Colonic mucosa (tissue), 4 donors: ENCODE measurements around the gene DLAT. TPM values are rescaled to one million over a fixed set of nuclear protein-coding genes. Genes with fewer than 3 reads are reported as not detected.
"Not testable (repeated sequence)": the region's sequence is repeated elsewhere in the genome, so short reads cannot be mapped to it uniquely, and the experiment has no call there.

ENCODE experiments used
- DNase-seq: peaks from one replicate; pipeline ENCODE4 v3.0.0-alpha.2; 2020
- H3K27ac ChIP-seq: fragments of 200-600 bp; one replicate; pipeline ENCODE4 v1.8.0; 2021
- H3K27me3 ChIP-seq: fragments of 200-600 bp; one replicate; pipeline ENCODE4 v1.8.0; 2021
- H3K36me3 ChIP-seq: fragments of 200-600 bp; one replicate; pipeline ENCODE4 v1.8.0; 2021
- H3K4me1 ChIP-seq: fragments of 200-600 bp; one replicate; pipeline ENCODE4 v1.8.0; 2021; ENCODE audit warnings: mild to moderate bottlenecking
- H3K4me3 ChIP-seq: fragments of 200-600 bp; one replicate; pipeline ENCODE4 v1.8.0; 2021
- H3K9ac ChIP-seq, 2 donors: one replicate each; pipeline ENCODE4 v1.7.0; 2013; ENCODE audit warnings: control low read depth in 2 of 2, low read depth in 2 of 2, low read length in 2 of 2
- H3K9me3 ChIP-seq: fragments of 200-600 bp; one replicate; pipeline ENCODE4 v1.8.0; 2021
- intact Hi-C: fragments of 100-400 bp; cut with DNase I; formaldehyde crosslinking; loops from one replicate; pipeline ENCODE4 v1.14.1; 2022
- total RNA-seq, 2 donors: library from RNA; stranded (reverse); fragmentation: NEBNext Ultra II Directional in 1 of 2; extraction: Animal tissue kit (Norgen Biotek cat#: 25700) in 1 of 2; gene quantifications; one replicate each; pipeline ENCODE4 v1.2.1, GENCODE V29; 2021
- TF ChIP-seq, protein P1 (sequence below): fragments of 200-600 bp; IDR thresholded peaks from one replicate; pipeline ENCODE4 v1.8.0; 2022; ENCODE audit warnings: antibody characterized with exemption, mild to moderate bottlenecking
- donor health status: healthy.
- donor health status: DM: no; HTN: no; CAD: no.
- donor health status: DM: no; HTN: no; CAD: no.

The DLAT gene
- total RNA-seq, 2 donors from 2014 or later: 67.3 to 73.4 TPM

DNA sequence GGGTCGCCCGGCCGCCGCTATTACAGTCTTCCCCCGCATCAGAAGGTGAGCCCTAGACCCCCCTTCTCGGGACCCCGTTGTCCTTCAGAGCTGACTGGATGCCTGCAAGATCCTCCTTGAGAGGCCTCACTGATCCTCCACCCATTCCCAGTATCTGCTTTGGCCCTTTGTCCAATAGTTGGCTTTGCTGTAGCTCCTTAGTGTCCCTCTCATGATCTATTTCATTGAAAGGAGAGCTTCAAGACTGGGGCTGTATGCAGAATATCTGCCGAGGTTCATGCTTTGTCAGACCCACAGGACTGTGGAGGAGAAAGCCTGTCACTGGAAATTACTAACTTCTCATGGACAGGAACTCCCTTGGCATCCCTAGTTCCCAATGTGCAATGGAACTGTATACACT is 499 bp downstream of the DLAT start:
- Histone ChIP-seq H3K36me3 (no peaks in the 10 kb centered on the region), H3K27ac (peak overlapping the region; percentile 75), H3K9me3 (no peaks in the 10 kb centered on the region), H3K27me3 (no peaks in the 10 kb centered on the region), H3K4me3 (peak overlapping the region; percentile 85), H3K4me1 (no peaks in the 10 kb centered on the region), H3K9ac (peak overlapping the region; percentile 92 to 98)
- intact Hi-C loops: no loop called here
- TF ChIP-seq, protein P1, sequence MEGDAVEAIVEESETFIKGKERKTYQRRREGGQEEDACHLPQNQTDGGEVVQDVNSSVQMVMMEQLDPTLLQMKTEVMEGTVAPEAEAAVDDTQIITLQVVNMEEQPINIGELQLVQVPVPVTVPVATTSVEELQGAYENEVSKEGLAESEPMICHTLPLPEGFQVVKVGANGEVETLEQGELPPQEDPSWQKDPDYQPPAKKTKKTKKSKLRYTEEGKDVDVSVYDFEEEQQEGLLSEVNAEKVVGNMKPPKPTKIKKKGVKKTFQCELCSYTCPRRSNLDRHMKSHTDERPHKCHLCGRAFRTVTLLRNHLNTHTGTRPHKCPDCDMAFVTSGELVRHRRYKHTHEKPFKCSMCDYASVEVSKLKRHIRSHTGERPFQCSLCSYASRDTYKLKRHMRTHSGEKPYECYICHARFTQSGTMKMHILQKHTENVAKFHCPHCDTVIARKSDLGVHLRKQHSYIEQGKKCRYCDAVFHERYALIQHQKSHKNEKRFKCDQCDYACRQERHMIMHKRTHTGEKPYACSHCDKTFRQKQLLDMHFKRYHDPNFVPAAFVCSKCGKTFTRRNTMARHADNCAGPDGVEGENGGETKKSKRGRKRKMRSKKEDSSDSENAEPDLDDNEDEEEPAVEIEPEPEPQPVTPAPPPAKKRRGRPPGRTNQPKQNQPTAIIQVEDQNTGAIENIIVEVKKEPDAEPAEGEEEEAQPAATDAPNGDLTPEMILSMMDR: no peak
- no peak for DNase-seq

DNA sequence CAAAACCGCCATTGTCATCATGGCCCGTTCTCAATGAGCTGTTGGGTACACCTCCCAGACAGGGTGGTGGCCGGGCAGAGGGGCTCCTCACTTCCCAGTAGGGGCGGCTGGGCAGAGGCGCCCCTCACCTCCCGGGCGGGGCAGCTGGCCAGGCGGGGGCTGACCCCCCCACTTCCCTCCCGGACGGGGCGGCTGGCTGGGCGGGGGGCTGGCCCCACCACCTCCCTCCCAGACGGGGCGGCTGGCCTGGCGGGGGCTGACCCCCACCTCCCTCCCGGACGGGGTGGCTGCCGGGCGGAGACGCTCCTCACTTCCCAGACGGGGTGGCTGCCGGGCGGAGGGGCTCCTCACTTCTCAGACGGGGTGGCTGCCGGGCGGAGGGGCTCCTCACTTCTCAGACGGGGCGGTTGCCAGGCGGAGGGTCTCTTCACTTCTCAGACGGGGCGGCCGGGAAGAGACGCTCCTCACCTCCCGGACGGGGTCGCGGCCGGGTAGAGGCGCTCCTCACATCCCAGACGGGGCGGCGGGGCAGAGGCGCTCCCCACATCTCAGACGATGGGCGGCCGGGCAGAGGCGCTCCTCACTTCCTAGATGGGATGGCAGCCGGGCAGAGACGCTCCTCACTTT is 1.7 kb downstream of the DLAT start:
- H3K9ac ChIP-seq, H3K27me3 ChIP-seq, H3K9me3 ChIP-seq, H3K36me3 ChIP-seq, intact Hi-C loops, DNase-seq, H3K4me1 ChIP-seq, H3K4me3 ChIP-seq, H3K27ac ChIP-seq: not testable (repeated sequence)

DNA sequence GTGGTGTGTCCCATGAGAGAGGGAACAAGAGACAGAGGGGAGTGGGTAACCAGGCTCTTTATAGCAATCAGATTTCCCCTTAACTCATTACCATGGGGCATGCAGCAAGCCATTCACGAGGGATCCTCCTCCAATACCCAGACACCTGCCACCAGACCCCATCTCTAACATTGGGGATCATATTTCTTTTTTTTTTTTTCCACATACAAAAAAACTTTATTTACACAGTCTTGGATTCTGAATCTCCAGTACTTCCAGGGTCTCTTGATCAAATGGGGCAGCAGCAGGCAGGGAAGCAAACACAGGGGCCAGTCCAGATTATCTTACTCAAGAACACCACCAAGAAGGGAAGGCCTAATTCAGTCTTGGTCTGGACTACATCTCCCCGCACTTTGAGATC is 4.3 kb downstream of the DLAT start:
- H3K27me3 ChIP-seq: no peaks in the 10 kb centered on the region
- intact Hi-C loops: no loop called here
- DNase-seq: no peak
- no peaks in the 10 kb centered on the region for H3K36me3 ChIP-seq
- no peaks in the 10 kb centered on the region for H3K9me3 ChIP-seq
- no peak overlapping the region for H3K4me3 ChIP-seq
- H3K27ac ChIP-seq: no peak overlapping the region
- no peak overlapping the region for H3K9ac ChIP-seq
- TF ChIP-seq, protein P1: no peak
- no peaks in the 10 kb centered on the region for H3K4me1 ChIP-seq

DNA sequence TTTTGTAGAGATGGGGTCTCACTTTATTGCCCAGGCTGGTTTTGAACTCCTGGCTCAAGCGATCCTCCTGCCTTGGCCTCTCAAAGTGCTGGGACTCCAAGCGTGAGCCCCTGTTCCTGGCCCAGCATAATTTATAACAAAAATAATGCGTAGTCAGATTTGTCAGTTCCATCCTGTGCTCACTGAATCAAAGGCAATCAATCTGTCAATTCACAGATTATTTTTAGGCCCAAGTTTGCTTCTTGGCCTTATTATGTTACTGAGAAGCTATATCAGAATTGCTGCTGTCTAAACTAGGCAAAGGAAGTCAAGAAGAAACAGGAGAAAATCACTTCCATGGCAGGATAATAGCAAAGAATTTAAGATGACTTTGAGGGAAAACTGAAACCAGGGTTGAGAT is 8.7 kb downstream of the DLAT start:
- peaks cover 8% of the 10 kb centered on the region for H3K36me3 ChIP-seq
- H3K4me3 ChIP-seq: no peak overlapping the region

DNA sequence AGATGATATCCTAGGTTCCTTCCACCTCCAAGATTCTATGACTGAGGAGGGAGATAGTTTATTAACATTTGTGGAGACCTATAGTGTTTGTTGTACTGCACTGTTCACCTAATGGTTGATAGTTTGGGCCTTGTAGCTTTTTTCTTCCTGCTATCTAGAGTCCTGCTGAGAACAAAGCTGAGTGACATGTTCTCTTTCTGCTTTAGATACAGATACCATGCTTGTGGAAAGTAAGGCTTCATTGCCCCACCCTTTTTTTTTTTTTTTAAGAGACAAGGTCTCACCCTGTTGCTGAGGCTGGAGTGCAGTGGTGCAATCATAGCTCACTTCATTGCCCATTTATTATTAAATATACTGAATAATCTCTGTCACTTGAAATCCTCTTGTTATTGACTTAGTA is 12.3 kb downstream of the DLAT start:
- Histone ChIP-seq H3K9ac (no peak overlapping the region), H3K9me3 (no peaks in the 10 kb centered on the region), H3K27me3 (no peaks in the 10 kb centered on the region), H3K4me3 (no peak overlapping the region), H3K4me1 (no peaks in the 10 kb centered on the region), H3K27ac (no peak overlapping the region), H3K36me3 (peaks cover 15% of the 10 kb centered on the region)
- TF ChIP-seq, protein P1: no peak
- intact Hi-C loops: no loop called here
- DNase-seq: no peak

More for the DNA sequence above, 8.7 kb downstream of the DLAT start:
- Histone ChIP-seq H3K9me3 (no peaks in the 10 kb centered on the region), H3K27ac (no peak overlapping the region), H3K4me1 (no peaks in the 10 kb centered on the region), H3K27me3 (no peaks in the 10 kb centered on the region), H3K9ac (no peak overlapping the region)
- intact Hi-C loops: no loop called here
- no peak for DNase-seq
- TF ChIP-seq, protein P1: no peak

DNA sequence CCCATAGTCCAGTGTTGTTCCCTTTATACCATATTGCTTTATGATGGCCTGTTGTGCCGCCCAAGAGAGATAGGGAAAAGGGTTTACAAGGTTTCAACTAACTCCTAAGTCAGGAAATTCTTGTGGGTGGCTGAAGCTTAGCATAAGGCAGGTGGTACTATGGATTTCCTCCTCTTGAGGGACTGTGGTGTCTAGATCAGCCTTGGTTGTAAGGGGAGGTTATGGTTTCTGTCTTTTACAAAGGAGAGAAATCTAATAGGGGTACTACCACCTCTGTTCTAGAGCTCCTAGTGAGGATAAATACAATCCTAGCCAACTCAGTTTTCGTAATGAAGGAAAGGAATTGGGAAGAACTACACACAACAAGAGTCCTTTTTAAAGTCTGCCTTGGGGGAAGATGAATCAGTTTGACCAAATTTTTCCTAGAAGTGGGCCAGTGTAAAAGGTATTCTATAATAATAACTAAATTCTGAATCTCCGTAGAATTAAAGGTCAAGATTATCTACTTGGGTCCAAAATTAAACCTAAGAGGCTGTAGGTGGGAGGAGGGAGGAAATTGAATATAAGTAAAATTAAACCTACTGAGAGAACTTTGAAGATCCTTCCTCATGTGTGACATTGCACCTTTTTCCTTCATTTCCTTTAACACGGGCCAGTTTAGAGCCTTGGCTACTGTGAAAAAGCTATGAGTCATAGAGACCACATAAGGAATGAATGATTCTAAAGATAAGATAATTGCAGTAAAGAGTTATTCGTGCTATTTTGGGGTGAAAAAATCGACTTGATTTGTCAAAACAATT is 17.2 kb downstream of the DLAT start:
- TF ChIP-seq, protein P1: no peak
- no peaks in the 10 kb centered on the region for H3K9me3 ChIP-seq
- no peak for DNase-seq
- no peak overlapping the region for H3K4me3 ChIP-seq
- H3K27me3 ChIP-seq: no peaks in the 10 kb centered on the region
- H3K4me1 ChIP-seq: no peaks in the 10 kb centered on the region
- H3K36me3 ChIP-seq: peaks cover 15% of the 10 kb centered on the region
- no peak overlapping the region for H3K9ac ChIP-seq
- intact Hi-C loops: no loop called here
- H3K27ac ChIP-seq: no peak overlapping the region
